Measurements from ENCODE around the gene SLC27A5. TPM values are rescaled to one million over a fixed set of nuclear protein-coding genes. Genes with fewer than 3 reads are reported as not detected.

SLC27A5 gene
- total and polyA plus RNA-seq, 9 of the 15 experiments (the other 6 are each of a cell fraction or from before 2014, with no cell fraction given) = 42.2 to 318 (median 64.7) TPM

- TF ChIP-seq, protein P1, sequence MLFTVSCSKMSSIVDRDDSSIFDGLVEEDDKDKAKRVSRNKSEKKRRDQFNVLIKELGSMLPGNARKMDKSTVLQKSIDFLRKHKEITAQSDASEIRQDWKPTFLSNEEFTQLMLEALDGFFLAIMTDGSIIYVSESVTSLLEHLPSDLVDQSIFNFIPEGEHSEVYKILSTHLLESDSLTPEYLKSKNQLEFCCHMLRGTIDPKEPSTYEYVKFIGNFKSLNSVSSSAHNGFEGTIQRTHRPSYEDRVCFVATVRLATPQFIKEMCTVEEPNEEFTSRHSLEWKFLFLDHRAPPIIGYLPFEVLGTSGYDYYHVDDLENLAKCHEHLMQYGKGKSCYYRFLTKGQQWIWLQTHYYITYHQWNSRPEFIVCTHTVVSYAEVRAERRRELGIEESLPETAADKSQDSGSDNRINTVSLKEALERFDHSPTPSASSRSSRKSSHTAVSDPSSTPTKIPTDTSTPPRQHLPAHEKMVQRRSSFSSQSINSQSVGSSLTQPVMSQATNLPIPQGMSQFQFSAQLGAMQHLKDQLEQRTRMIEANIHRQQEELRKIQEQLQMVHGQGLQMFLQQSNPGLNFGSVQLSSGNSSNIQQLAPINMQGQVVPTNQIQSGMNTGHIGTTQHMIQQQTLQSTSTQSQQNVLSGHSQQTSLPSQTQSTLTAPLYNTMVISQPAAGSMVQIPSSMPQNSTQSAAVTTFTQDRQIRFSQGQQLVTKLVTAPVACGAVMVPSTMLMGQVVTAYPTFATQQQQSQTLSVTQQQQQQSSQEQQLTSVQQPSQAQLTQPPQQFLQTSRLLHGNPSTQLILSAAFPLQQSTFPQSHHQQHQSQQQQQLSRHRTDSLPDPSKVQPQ (CRISPR knock-in tag; IDR thresholded peaks at IDR 0.05; ENCODE audit: borderline replicate concordance) = no peak
- TF ChIP-seq, protein P2, sequence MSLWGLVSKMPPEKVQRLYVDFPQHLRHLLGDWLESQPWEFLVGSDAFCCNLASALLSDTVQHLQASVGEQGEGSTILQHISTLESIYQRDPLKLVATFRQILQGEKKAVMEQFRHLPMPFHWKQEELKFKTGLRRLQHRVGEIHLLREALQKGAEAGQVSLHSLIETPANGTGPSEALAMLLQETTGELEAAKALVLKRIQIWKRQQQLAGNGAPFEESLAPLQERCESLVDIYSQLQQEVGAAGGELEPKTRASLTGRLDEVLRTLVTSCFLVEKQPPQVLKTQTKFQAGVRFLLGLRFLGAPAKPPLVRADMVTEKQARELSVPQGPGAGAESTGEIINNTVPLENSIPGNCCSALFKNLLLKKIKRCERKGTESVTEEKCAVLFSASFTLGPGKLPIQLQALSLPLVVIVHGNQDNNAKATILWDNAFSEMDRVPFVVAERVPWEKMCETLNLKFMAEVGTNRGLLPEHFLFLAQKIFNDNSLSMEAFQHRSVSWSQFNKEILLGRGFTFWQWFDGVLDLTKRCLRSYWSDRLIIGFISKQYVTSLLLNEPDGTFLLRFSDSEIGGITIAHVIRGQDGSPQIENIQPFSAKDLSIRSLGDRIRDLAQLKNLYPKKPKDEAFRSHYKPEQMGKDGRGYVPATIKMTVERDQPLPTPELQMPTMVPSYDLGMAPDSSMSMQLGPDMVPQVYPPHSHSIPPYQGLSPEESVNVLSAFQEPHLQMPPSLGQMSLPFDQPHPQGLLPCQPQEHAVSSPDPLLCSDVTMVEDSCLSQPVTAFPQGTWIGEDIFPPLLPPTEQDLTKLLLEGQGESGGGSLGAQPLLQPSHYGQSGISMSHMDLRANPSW (CRISPR knock-in tag; IDR thresholded peaks at IDR 0.05) = no peak
- TF ChIP-seq SNIP1 (IDR thresholded peaks at IDR 0.05; ENCODE audit: low read depth) (no peak), OTX1 (CRISPR knock-in tag; IDR thresholded peaks at IDR 0.05) (0 out of 2 replicates have a peak, but pooled peaks have one; percentile 56), ZNF165 (CRISPR knock-in tag; IDR thresholded peaks at IDR 0.05; ENCODE audit: borderline replicate concordance) (no peak), KLF13 (tag; IDR thresholded peaks at IDR 0.05; ENCODE audit: borderline replicate concordance, low read depth) (peak; percentile 62; the same call in 1 of the 2 replicates), GTF2A2 (tag; IDR thresholded peaks at IDR 0.05) (no peak), ZNF785 (CRISPR knock-in tag; IDR thresholded peaks at IDR 0.05) (no peak), EZH2 (IDR thresholded peaks at IDR 0.05; ENCODE audit: borderline replicate concordance, low read depth, low read length) (no peak), HSF4 (CRISPR knock-in tag; IDR thresholded peaks at IDR 0.05; ENCODE audit: borderline replicate concordance) (no peak), FIP1L1 (IDR thresholded peaks at IDR 0.05; ENCODE audit: low read depth, low read length, poor library complexity, severe bottlenecking) (no peak), ZBTB1 (CRISPR knock-in tag; IDR thresholded peaks at IDR 0.05; ENCODE audit: borderline replicate concordance, low read depth) (no peak; the same call in 1 of the 2 replicates)
- TF ChIP-seq, protein P3, sequence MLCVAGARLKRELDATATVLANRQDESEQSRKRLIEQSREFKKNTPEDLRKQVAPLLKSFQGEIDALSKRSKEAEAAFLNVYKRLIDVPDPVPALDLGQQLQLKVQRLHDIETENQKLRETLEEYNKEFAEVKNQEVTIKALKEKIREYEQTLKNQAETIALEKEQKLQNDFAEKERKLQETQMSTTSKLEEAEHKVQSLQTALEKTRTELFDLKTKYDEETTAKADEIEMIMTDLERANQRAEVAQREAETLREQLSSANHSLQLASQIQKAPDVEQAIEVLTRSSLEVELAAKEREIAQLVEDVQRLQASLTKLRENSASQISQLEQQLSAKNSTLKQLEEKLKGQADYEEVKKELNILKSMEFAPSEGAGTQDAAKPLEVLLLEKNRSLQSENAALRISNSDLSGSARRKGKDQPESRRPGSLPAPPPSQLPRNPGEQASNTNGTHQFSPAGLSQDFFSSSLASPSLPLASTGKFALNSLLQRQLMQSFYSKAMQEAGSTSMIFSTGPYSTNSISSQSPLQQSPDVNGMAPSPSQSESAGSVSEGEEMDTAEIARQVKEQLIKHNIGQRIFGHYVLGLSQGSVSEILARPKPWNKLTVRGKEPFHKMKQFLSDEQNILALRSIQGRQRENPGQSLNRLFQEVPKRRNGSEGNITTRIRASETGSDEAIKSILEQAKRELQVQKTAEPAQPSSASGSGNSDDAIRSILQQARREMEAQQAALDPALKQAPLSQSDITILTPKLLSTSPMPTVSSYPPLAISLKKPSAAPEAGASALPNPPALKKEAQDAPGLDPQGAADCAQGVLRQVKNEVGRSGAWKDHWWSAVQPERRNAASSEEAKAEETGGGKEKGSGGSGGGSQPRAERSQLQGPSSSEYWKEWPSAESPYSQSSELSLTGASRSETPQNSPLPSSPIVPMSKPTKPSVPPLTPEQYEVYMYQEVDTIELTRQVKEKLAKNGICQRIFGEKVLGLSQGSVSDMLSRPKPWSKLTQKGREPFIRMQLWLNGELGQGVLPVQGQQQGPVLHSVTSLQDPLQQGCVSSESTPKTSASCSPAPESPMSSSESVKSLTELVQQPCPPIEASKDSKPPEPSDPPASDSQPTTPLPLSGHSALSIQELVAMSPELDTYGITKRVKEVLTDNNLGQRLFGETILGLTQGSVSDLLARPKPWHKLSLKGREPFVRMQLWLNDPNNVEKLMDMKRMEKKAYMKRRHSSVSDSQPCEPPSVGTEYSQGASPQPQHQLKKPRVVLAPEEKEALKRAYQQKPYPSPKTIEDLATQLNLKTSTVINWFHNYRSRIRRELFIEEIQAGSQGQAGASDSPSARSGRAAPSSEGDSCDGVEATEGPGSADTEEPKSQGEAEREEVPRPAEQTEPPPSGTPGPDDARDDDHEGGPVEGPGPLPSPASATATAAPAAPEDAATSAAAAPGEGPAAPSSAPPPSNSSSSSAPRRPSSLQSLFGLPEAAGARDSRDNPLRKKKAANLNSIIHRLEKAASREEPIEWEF (CRISPR knock-in tag; IDR thresholded peaks at IDR 0.05) = no peak
Observed at GRCh38 chr19:58559275-58560006, 47.6 kb upstream of the SLC27A5 start (continued).

Data from K562 (cell line).